CD4-positive, alpha-beta T cell treated with Interleukin-15 for 1 hour (primary cell): Measurements from ENCODE around the gene ZMYND15.
"Not testable (repeated sequence)": the region's sequence is repeated elsewhere in the genome, so short reads cannot be mapped to it uniquely, and the experiment has no call there.

Experiments used
- DNase-seq: peaks from one replicate; pipeline ENCODE4 v3.0.0-alpha.2; 2020

The ZMYND15 gene, protein sequence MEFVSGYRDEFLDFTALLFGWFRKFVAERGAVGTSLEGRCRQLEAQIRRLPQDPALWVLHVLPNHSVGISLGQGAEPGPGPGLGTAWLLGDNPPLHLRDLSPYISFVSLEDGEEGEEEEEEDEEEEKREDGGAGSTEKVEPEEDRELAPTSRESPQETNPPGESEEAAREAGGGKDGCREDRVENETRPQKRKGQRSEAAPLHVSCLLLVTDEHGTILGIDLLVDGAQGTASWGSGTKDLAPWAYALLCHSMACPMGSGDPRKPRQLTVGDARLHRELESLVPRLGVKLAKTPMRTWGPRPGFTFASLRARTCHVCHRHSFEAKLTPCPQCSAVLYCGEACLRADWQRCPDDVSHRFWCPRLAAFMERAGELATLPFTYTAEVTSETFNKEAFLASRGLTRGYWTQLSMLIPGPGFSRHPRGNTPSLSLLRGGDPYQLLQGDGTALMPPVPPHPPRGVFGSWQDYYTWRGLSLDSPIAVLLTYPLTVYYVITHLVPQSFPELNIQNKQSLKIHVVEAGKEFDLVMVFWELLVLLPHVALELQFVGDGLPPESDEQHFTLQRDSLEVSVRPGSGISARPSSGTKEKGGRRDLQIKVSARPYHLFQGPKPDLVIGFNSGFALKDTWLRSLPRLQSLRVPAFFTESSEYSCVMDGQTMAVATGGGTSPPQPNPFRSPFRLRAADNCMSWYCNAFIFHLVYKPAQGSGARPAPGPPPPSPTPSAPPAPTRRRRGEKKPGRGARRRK

DNA sequence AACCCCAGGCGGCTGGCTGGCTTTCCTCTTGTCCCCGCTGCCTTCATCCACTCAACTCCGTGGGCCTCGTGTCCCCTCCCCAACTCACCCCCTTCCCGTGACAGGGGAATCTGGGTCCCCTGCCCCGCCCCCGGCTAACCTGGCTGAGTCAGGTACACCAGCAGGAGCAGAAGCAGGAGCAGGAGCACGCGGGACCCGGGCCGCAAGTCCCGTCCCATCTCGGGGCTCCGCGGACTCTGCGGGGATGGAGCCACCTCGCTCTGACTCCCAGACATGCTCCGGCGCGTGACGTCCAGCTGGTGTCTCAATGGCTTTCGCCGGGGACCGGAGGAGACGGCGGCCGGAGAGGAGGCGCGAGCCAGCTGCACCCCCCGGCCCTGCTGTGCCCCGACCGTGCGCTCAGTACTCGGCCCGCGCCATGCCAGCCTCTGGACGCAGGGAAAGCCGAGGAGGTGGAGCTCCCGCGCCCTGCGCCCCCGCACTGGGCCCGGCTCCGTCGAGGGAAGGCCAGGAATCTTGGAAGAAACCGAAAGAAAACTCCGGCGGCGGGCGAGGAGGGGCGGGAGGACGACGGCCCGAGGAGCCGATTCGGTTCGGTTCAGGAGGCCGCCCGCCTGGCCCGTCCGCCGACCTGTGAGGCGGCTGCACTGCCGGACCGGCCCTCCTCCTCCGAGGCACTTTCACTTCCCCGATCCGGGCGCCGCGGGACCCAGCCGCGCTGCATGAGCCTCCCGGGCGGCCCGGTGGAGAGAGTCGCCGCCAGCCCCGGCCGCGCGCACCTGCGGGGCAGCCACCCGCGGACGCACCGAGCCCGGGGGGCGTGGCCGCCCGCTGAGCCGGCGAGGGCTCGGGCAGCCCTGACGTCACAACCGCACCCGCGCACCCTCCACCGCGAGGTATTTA lies at the start of gene ZMYND15, which contains the start of gene CXCL16:
ZMYND15 (plus strand) TSS at position 712 of the 903 bp plus-strand sequence. CDS start 716 bp downstream, outside the sequence.
CXCL16 (minus strand) TSS at position 807 of the 903 bp plus-strand sequence; CDS start at position 218, 589 bp downstream.
- DNase-seq = peak; percentile 81

GRCh38 chr17:4689872-4690271 lies 49.8 kb upstream of the ZMYND15 start:
- DNase-seq = not testable (repeated sequence)

DNA sequence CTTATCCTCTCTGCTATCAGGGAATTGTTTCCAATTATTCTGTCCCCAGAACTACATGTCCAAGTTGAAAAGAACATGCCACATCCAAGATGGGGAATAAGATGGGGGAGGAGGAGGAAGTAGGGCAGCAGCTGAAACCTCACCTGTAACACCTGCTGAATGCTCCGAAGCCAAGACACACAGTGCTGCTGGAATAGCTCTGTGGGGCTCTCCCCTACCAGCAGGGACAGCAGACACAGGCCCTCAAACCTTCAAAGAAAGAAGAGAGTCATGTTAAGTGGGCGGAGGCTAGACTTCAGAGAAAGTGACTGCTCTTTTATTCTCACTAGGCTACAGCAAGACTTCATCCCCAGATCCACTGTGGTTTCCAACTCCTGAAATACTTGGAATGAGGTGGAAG lies 48.9 kb upstream of the ZMYND15 start:
- no peak for DNase-seq

GRCh38 chr17:4691686-4692085 lies 47.9 kb upstream of the ZMYND15 start:
- DNase-seq = no peak

DNA sequence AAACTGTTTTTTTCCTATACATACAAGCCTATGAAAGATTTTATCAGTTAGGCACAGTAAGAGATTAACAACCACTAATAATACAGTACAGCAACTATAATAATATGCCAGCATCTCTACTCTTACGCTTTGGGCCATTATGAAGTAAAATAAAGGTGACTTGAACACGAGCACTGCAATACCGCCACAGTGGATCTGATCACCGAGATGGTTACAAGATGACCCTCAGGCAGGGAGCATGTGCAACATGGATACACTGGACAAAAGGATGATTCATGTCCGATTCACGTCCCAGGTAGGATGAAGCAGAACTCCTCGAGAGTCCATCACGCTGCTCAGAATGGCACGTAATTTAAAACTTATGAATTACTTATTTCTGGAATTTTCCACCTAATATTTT lies 46.2 kb upstream of the ZMYND15 start:
- no peak for DNase-seq

DNA sequence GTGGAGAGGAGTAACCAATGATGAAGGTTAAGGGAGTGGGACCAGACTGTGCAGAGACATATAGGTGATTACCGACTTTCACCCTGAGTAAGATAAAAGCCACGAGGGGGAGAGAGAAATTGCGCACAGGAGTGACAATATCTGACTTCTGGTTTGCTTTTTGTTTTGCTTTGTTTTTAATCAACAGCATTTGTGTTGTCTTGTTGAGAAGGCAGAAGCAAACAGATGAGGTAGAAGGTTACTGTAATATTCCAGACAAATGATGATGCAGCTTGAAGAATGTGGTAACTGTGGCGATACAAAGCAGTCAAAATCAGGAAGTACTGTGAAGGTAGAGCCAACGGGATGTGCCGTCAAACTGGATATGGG lies 43.2 kb upstream of the ZMYND15 start:
- no peak for DNase-seq

DNA sequence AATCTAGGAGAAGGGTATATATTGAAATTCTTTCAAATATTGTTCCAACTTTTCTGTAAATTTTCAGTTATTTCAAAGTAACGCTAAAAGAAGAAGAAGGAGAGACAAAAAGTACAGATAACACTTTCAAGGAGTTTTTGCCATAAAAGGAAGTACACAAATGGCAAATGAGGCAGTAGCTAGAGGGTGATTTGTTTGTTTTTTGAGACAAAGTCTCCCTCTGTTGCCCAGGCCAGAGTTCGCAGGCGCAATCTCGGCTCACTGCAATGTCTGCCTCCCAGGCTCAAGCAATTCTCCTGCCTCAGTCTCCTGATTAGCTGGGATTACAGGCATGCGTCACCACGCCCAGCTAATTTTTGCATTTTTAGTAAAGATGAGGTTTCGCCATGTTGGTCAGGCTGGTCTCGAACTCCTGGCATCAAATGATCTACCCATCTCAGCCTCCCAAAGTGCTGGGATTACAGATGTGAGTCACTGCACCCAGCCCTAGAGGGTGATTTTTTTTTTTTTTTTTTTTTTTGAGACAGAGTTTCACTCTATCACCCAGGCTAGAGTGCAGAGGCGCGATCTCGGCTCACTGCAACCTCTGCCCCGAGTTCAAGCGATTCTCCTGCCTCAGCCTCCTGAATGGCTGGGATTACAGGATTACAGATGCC lies 40.1 kb upstream of the ZMYND15 start:
- not testable (repeated sequence) for DNase-seq

- DNase-seq = no peak
Observed at GRCh38 chr17:4701116-4701515, 38.5 kb upstream of the ZMYND15 start.

GRCh38 chr17:4703330-4703691 lies 36.3 kb upstream of the ZMYND15 start:
- DNase-seq = no peak

DNA sequence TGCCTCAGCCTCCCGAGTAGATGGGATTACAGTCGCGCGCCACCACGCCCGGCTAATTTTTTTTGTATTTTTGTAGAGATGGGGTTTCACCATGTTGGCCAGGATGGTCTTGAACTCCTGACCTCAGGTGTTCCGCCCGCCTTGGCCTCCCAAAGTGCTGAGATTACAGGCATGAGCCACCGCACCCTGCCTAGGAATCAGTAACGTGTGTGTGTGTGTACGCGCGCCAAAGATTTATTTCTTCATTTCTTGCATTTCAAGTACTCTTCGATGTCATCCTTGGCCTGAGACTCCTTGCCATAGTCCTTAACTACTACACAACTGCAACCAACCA lies 35.1 kb upstream of the ZMYND15 start:
- DNase-seq = not testable (repeated sequence)

DNA sequence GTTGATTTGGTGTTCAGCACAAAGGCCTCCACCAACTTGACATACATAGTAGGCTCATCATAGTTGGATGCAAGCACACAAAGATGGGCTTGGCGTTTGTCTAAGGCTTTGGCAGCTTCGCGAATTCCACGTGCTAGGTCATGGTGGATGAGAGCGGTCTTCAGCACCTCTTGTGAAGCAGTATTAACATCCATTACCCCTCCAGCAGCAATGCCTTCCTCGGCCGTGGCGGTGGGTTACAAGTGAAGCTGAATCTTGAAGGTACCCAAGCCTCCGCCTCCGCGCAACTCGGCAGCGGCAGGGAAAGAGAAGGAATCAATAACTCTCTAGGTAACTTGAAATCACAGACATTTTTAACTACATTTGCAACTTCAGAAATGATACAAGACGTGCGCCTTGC lies 34.6 kb upstream of the ZMYND15 start:
- DNase-seq = no peak

- DNase-seq = no peak
Observed at GRCh38 chr17:4706121-4706520, 33.5 kb upstream of the ZMYND15 start.

DNA sequence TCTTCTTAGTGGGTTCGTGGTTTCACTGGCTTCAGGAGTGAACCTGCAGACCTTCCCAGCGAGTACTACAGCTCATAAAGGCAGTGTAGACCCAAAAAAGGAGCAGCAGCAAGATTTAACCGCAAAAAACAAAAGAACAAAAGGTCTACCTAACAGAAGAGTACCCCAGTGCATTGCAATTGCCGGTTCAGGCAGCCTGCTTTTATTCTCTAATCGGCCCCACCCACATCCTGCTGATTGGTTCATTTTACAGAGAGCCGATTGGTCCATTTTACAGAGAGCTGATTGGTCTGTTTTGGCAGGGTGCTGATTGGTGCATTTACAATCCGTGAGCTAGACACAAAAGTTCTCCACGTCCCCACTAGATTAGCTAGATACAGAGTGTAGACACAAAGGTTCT lies 31.2 kb upstream of the ZMYND15 start:
- peak; percentile 69 for DNase-seq

GRCh38 chr17:4709794-4710692 lies 29.6 kb upstream of the ZMYND15 start, which contains the start of gene ARRB2:
TSS of gene ARRB2 (plus strand) at chr17:4710632. CDS start at chr17:4710722, 90 bp downstream.
- peak; percentile 99 for DNase-seq

- peak; percentile 68 for DNase-seq
Observed at GRCh38 chr17:4710693-4711634, 28.7 kb upstream of the ZMYND15 start.

GRCh38 chr17:4711661-4712181 lies 27.9 kb upstream of the ZMYND15 start:
- peak; percentile 65 for DNase-seq

DNA sequence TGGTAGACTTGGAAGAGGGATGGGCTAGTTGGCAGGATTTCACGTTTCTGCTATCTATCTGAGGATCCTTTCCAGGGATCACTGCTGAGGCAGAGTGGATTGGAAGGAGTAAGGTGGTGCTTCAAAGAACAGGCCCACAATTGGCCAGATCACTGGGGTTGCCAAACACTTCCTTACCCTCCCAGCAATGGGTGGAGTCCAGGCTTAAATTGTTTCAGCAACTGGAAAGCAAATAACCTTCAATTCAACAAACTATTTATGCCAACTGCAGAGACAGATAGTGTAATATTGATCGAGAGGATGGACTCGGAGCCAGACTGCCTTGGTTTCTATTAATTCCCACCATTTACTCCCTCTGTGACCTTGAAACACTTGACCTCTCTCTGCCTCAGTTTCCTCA lies 27.1 kb upstream of the ZMYND15 start:
- DNase-seq = peak; percentile 42

- DNase-seq = not testable (repeated sequence)
Observed at GRCh38 chr17:4714340-4715062, 25.1 kb upstream of the ZMYND15 start.

DNA sequence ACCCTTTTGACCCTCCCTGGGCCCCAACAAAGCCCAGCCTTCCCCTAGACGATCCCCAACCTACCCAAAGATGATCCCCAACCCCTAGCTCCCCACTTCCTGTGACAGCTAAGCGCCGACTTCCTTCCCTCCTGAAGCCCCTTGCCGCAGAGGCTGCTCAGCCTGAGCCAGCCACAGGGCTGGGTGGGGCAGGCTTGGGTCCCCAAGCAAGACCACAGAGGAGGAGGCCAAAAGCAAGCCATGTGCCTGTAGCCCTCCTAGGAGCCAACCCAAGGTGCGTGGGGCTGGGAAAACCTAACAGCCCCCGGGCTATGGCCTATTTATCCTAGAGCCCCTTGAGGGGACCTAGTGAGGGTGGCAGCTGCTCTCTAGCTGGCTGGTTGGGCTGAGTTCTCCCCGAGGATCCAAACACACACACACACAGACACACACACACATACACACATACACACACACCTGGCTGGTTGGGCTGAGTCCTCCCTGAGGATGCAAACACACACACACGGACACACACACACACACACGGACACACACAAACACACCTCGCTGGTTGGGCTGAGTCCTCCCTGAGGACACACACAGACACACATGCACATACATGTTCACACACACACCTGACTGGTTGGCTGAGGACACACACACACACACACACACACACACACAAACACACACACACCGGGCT lies 24.4 kb upstream of the ZMYND15 start:
- peak; percentile 59 for DNase-seq
